Activated CD8-positive, alpha-beta memory T cell treated with anti-CD3 and anti-CD28 coated beads, Interleukin-2, amount 10 ng/mL, durations not matched to agents 7 days and 5 days (primary cell): ENCODE data around the gene UGT1A8. TPM values are rescaled to one million over a fixed set of nuclear protein-coding genes. Genes with fewer than 3 reads are reported as not detected.

ENCODE experiments used
- ATAC-seq: fragments of 150-1000 bp; cut with Tn5 transposase; one replicate; pipeline ENCODE4 v1.10.0; 2021; ENCODE audit warnings: moderate library complexity
- CTCF ChIA-PET: fragments of 350-600 bp; sonication (Branson Sonifier 250); formaldehyde crosslinking; loops from one replicate; lab custom pipeline; 2021; ENCODE audit warnings: antibody characterized with exemption; lab: Charles Lee
- DNase-seq: peaks from one replicate; pipeline ENCODE4 v3.0.0-alpha.2; 2020
- H3K27ac Mint-ChIP-seq: one replicate; pipeline ENCODE4 v1.8.0; 2021; ENCODE audit warnings: mild to moderate bottlenecking, mixed read lengths
- H3K27me3 Mint-ChIP-seq: one replicate; pipeline ENCODE4 v1.8.0; 2021; ENCODE audit warnings: mixed read lengths
- H3K36me3 Mint-ChIP-seq: one replicate; pipeline ENCODE4 v1.8.0; 2021; ENCODE audit warnings: mild to moderate bottlenecking, mixed read lengths
- H3K4me1 Mint-ChIP-seq: one replicate; pipeline ENCODE4 v1.8.0; 2021; ENCODE audit warnings: mixed read lengths
- H3K4me3 Mint-ChIP-seq: one replicate; pipeline ENCODE4 v1.8.0; 2021; ENCODE audit warnings: mild to moderate bottlenecking, moderate library complexity, mixed read lengths
- H3K9me3 Mint-ChIP-seq: one replicate; pipeline ENCODE4 v1.8.0; 2022; ENCODE audit warnings: low read depth, mixed read lengths
- total RNA-seq, 2 experiments: library from RNA; stranded (reverse); gene quantifications; one replicate each; pipeline ENCODE4 v1.2.3, GENCODE V29; 2021

Gene UGT1A8
- total RNA-seq, 2 experiments from 2014 or later = not detected

DNA sequence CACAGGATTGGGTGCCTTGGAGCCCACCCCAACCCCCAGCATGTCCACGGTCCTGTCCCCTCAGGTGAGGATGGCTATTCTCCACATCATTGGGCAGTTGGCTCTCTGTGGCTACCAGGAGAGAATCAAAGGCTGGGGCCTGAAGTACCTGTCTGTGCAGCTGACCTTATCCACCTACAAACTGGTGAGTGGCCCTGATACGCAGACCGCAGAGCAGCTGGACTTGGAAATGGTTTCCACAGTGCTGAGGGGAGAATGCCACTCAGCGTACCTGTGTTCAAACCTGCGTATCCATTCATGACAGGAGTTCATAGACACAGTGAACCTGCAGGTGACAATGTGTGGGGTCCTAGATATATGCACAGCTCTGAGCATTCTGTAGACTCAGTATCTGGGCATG lies 182.3 kb downstream of the UGT1A8 start:
- H3K27ac Mint-ChIP-seq = no peak overlapping the region
- peaks cover 2% of the 10 kb centered on the region for H3K27me3 Mint-ChIP-seq
- H3K36me3 Mint-ChIP-seq = no peaks in the 10 kb centered on the region
- H3K9me3 Mint-ChIP-seq = no peaks in the 10 kb centered on the region
- CTCF ChIA-PET = no interaction called here
- peaks cover 12% of the 10 kb centered on the region for H3K4me1 Mint-ChIP-seq
- DNase-seq (no peak), ATAC-seq (no peak)
- no peak overlapping the region for H3K4me3 Mint-ChIP-seq

DNA sequence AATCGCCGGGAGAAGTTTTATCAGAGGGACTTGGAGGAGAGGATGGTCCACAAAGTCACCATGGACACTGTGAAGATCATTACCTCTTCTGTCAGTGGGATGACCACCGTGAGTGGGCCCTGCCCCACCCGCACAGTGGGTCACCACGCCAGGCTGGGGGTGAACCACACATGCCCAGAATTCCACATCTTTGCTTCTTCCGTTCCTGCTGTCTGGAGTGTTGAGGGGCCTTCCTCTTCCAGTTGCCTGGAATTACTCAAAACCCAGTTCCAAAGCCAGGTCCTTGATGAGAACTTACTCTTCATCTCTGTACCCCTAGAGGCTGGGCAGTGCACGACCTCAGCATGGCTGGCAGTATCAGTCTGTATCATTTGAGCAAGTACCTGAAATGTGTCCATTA lies 182.8 kb downstream of the UGT1A8 start:
- CTCF ChIA-PET = no interaction called here
- peaks cover 7% of the 10 kb centered on the region for H3K27me3 Mint-ChIP-seq
- H3K4me3 Mint-ChIP-seq = no peak overlapping the region
- H3K4me1 Mint-ChIP-seq = peaks cover 12% of the 10 kb centered on the region
- no peaks in the 10 kb centered on the region for H3K36me3 Mint-ChIP-seq
- DNase-seq = peak; percentile 31
- no peak for ATAC-seq
- H3K27ac Mint-ChIP-seq = no peak overlapping the region
- H3K9me3 Mint-ChIP-seq = no peaks in the 10 kb centered on the region

DNA sequence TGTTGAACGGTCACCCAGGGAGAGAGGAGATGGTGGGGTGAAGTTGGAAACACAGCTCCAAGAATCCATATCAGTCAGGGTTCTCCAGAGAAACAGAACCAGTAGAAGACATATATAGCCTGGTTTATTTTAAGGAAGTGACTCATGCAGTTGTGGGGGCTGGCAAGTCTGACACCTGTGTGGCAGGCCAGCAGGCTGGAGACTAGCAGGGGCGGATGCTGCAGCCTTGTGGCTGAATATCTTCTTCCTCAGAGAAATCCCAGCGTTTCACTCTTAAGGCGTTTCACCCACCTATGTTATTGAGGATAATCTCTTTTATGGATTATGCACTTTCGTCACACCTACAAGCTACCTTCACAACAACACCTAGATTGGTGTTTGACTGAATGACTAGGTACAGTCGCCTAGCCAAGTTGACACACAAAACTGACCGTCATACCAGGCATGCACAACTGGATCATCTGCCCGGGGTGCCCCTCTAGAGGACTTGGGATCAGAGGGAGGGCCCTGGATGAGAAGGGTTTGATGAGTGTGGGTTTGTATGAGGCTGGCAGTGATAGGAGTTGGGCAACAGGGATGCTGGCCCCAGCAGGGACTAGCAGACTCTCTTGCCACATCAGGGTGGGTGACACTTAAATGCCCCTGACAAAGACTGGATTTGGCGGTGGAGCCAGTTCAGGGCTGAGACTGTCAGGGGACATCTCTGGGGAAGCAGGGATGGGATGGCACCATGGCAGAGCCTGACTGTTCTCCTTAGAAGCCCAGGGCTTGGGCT lies 184.1 kb downstream of the UGT1A8 start:
- H3K36me3 Mint-ChIP-seq = no peaks in the 10 kb centered on the region
- CTCF ChIA-PET = no interaction called here
- no peak overlapping the region for H3K27ac Mint-ChIP-seq
- peaks cover 17% of the 10 kb centered on the region for H3K27me3 Mint-ChIP-seq
- H3K4me3 Mint-ChIP-seq = no peak overlapping the region
- H3K9me3 Mint-ChIP-seq = no peaks in the 10 kb centered on the region
- DNase-seq (peak; percentile 59), ATAC-seq (peak; percentile 76)
- H3K4me1 Mint-ChIP-seq = peaks cover 12% of the 10 kb centered on the region

DNA sequence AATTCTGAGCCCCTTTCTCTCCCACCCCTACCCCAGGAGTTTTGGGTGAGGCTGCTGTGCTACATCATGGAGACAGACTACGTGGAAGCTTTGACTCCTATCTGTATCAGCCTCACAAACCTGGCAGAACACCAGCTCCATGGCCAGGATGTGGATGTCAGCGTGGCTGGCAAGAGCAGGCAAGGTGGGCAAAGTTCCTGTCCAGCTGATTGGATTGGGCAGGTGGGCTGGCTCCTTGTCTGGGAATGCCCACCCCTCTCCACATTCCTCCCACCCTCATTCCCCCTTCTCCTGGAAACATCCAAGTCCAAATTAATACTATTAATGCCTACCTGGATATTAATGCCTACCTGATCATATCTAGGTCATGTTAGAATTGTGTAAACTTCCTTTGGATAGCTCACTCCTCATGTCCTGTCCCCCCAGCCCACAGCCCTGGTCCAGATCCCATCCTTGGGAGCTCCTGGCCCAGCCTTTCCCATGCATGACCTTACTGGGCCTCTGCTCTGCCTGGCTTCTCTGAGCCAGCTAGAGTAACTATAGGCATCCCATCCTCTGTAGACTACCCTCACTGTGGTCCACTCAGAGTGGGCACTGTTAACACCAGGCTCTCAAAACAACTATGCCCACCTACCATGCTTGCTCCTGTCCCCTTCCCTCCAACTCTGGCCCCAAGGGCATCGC lies 184.8 kb downstream of the UGT1A8 start:
- DNase-seq = no peak
- Mint-ChIP-seq H3K27me3 (peaks cover 17% of the 10 kb centered on the region), H3K4me3 (no peak overlapping the region), H3K36me3 (no peaks in the 10 kb centered on the region), H3K4me1 (peaks cover 12% of the 10 kb centered on the region), H3K9me3 (no peaks in the 10 kb centered on the region), H3K27ac (no peak overlapping the region)
- ATAC-seq = no peak
- CTCF ChIA-PET = no interaction called here

DNA sequence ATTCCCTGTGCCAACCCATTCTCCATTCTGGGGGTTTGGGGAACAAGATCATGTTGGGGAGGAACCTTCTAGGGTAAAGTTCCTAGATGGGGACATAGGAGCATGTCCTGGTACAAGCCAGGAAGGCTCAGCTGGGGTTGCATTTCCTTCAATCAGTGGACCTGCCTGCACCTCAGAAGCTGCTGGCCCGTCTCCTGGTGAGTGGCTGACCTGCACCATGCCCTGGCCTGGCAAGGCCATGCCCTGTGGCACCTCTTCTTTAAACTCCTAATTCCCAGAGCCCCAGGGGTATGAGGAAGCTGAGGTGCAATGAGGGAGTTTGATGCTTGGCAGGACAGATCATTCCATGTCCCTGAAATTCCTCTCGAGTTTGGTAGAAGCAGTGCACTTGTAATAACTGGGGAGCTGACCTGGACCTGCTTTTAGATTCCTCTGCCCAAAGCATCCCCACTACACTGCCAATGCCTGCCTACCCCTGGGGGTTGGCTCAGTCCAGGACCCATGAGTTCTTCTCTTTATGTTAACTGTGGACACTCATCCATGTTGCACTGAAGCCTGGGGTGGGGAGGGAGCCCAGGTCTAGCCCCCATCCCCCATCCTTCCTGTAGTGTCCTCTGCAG lies 186.0 kb downstream of the UGT1A8 start:
- H3K27me3 Mint-ChIP-seq = peaks cover 21% of the 10 kb centered on the region
- H3K9me3 Mint-ChIP-seq = no peaks in the 10 kb centered on the region
- no peak overlapping the region for H3K27ac Mint-ChIP-seq
- no peak overlapping the region for H3K4me3 Mint-ChIP-seq
- peaks cover 12% of the 10 kb centered on the region for H3K4me1 Mint-ChIP-seq
- H3K36me3 Mint-ChIP-seq = no peaks in the 10 kb centered on the region
- ATAC-seq = no peak
- peak; percentile 22 for DNase-seq
- CTCF ChIA-PET = no interaction called here

DNA sequence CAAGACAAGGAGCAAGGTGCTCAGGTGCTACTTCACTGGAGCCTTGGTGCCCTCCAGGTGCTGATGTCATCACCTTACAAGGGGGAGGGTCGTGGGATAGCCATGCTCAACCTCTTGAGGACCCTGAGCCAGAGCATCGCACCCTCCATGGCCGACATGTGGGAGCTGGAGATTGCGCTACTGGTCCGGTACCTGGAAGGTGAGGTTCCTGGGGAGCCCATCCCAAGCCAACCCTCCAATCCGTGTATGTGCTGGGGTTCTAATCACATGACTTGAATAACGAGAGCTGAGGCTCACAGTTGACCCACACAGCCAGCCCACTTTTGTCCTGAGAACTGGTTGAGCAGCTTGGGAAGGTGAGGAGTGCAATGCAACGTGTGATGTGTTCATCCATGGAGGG lies 186.6 kb downstream of the UGT1A8 start:
- CTCF ChIA-PET = no interaction called here

DNA sequence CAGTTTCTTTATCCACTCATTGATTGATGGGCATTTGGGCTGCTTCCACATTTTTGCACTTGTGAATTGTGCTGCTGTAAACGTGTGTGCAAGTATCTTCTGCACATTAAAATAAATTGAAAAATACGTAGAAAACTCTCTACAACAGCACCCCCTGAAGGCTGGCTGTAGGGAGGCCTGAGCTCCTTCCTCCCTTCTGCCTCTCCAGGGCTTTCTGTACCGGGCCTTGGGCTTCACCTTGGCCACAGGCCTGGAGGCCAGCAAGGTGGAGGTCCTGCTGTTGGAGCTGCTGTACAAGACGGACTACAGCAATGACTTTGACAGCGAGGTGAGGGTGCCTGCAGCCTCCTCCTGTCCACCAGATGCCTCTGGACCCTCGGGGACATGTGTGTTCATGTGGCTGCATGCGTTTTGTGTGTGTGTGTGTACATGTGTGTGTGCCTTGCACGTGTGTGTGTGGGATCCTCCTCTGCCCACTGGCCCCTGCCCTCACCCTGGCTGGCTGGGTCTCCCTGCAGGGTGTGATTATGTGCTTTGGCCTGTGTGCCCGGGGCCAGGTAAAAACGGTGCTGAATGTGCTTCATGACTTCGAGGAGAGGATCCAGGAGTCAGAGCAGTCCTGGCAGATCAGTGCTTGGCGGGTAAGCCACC lies 189.9 kb downstream of the UGT1A8 start:
- H3K36me3 Mint-ChIP-seq = no peaks in the 10 kb centered on the region
- CTCF ChIA-PET = no interaction called here
- no peak overlapping the region for H3K27ac Mint-ChIP-seq
- H3K27me3 Mint-ChIP-seq = peaks cover 32% of the 10 kb centered on the region
- no peak overlapping the region for H3K4me3 Mint-ChIP-seq
- peak; percentile 31 for DNase-seq
- H3K9me3 Mint-ChIP-seq = no peaks in the 10 kb centered on the region
- no peak for ATAC-seq
- no peaks in the 10 kb centered on the region for H3K4me1 Mint-ChIP-seq

More for the DNA sequence above, 186.6 kb downstream of the UGT1A8 start:
- H3K9me3 Mint-ChIP-seq = no peaks in the 10 kb centered on the region
- H3K4me3 Mint-ChIP-seq = no peak overlapping the region
- peaks cover 12% of the 10 kb centered on the region for H3K4me1 Mint-ChIP-seq
- DNase-seq = peak; percentile 25
- no peak overlapping the region for H3K27ac Mint-ChIP-seq
- H3K27me3 Mint-ChIP-seq = peaks cover 23% of the 10 kb centered on the region
- no peak for ATAC-seq
- H3K36me3 Mint-ChIP-seq = no peaks in the 10 kb centered on the region

DNA sequence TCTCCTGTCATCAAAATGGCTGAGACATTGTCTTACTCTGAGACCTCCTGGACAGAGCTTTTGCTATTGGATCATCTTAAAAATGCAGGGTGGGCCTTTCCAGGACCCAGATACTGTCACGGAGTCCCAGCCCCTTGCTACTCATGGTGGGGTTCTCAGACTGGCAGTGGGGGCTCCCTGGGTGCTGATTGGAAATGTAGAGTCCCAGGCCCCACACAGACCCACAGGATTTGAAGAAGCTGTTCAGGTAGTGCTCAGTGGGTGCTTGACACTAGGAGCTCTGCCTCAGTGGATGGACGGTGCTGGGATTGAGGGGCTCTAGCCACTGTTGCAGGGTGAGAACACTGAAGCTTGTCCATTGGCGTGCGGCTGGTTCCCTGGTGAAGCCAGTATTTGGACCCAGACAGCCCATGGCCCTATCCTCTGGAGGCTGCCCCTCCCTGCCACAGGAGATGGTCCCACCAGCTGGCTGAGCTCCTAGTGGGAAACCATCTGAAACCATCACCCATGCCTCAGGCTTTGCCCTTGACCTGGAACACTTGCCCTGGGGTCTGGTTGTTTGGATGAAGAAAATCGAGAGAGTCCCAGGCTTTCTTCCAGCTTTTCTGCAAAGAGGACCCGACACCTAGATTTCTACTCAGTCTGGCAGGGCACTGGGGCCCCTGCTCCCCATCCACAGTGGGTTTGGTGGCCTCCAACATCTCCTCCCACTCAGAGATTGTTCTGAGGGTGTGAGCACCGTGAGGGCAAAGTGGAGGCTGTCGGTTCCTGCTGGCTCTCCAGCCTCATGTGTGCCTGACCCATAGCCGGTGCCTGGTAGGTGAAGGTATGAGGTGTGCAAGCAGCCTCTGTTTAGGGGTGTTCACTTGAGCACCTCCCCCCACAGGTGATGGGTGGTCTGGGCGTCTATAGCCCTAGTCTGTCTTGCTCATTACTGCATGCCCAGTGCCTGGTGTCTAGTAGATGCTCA lies 190.8 kb downstream of the UGT1A8 start:
- Mint-ChIP-seq H3K4me3 (no peak overlapping the region), H3K27me3 (peaks cover 32% of the 10 kb centered on the region), H3K4me1 (no peaks in the 10 kb centered on the region), H3K27ac (no peak overlapping the region), H3K36me3 (no peaks in the 10 kb centered on the region), H3K9me3 (no peaks in the 10 kb centered on the region)
- CTCF ChIA-PET = no interaction called here
- no peak for ATAC-seq
- DNase-seq = peak; percentile 26

DNA sequence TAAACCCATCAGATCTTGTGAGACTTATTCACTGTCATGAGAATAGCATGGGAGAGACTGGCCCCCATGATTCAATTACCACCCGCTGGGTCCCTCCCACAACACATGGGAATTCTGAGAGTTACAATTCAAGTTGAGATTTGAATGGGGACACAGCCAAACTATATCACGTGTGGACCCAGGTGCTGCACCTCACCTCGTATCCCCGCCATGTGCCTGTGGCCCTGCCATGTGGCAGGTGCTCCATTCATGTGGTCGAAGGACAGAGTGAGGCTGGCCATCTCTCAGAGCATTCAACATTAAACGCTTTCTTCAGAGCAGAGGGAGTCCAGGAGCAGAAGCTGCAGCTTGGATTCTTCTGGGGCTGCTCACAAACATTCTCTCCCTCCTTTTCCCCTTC lies 193.0 kb downstream of the UGT1A8 start:
- DNase-seq (no peak), ATAC-seq (no peak)
- H3K27me3 Mint-ChIP-seq = peaks cover 37% of the 10 kb centered on the region
- H3K4me3 Mint-ChIP-seq = no peak overlapping the region
- no peaks in the 10 kb centered on the region for H3K9me3 Mint-ChIP-seq
- H3K36me3 Mint-ChIP-seq = no peaks in the 10 kb centered on the region
- H3K27ac Mint-ChIP-seq = no peak overlapping the region
- CTCF ChIA-PET = no interaction called here
- H3K4me1 Mint-ChIP-seq = no peaks in the 10 kb centered on the region

DNA sequence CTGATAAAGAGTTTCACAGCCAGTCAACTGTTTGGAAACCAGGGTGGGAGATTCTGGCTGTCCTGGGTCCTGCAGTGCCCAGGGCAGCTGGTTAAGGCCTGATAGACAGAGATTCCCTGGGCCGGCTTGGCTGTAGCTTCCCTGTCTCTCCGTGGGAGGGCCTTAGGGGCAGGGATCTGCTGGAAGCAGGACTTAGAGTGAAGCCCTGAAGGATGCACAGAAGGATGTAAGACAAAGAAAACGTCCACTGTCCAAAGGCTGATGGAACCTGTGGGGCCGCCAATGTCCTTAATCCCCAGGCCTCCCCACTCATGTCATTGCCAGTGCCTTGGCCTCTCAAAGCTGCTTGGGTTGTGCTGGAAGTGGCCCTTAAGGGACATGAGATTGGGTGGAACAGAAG lies 193.7 kb downstream of the UGT1A8 start:
- CTCF ChIA-PET = no interaction called here
- Mint-ChIP-seq H3K9me3 (no peaks in the 10 kb centered on the region), H3K27me3 (peaks cover 35% of the 10 kb centered on the region), H3K27ac (no peak overlapping the region), H3K36me3 (no peaks in the 10 kb centered on the region), H3K4me3 (no peak overlapping the region), H3K4me1 (no peaks in the 10 kb centered on the region)
- ATAC-seq (no peak), DNase-seq (no peak)

DNA sequence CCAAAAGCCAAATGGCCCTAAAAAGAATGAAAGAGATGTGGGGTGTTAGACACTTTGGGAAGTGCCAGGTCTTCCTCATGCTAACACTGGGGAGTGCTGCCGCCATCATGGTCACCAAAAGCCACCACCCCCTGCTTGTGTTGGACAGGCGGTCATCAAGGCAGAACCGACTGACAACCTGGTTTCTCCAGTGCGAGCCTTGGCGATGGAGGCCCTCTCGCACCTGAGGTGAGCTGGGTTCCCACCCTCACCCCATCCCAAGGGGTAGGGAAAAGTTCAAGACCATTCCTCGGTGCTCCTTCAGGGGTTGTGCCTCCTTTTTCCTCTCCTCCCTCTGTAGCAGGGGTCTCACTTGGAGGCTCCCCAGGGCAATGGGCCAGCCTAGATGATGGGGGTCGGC lies 194.3 kb downstream of the UGT1A8 start:
- Mint-ChIP-seq H3K27me3 (peaks cover 36% of the 10 kb centered on the region), H3K27ac (no peak overlapping the region), H3K36me3 (no peaks in the 10 kb centered on the region), H3K4me3 (no peak overlapping the region), H3K9me3 (no peaks in the 10 kb centered on the region), H3K4me1 (no peaks in the 10 kb centered on the region)
- no peak for DNase-seq
- ATAC-seq = no peak
- CTCF ChIA-PET = no interaction called here

DNA sequence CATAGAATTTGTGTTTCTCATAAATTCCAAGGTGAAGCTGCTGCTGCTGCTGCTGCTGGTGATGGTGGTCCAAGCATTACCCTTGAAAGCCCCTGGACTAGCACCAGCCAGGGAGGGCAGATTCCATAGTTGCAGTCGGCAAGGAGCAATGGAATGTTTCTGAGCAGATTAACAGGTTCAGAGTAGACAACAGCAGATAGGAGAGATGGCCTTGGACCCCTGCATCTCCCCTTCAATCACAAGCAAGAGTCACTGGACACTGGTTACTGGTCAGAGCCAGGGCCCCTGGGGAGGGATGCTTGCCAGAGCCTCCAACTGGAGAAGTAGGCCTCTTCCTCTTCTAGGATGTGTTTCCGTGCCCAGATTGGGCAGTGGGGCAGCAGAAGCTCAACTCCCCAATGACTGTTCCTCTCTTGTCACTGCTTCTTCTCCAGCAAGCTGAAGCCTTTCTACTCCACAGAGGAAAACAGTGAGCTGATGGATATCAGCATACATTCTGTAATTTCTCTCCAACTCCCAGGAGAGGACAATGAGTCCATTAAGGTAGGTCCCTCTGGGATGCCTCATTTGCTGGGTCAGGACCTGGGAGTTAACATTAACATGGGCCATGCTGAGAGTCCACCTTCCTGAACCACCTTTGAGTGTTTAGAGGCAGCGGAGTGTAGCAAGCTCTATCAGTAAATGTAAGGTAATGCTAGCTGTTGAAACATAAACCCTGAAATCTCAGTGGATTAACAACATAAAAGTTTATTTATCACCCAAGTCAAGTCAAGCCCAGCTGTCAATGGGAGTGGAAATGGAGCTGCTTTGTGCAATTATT lies 196.0 kb downstream of the UGT1A8 start:
- no peaks in the 10 kb centered on the region for H3K36me3 Mint-ChIP-seq
- H3K27ac Mint-ChIP-seq = no peak overlapping the region
- no peak overlapping the region for H3K4me3 Mint-ChIP-seq
- H3K27me3 Mint-ChIP-seq = peaks cover 32% of the 10 kb centered on the region
- CTCF ChIA-PET = no interaction called here
- no peak for DNase-seq
- H3K9me3 Mint-ChIP-seq = no peaks in the 10 kb centered on the region
- H3K4me1 Mint-ChIP-seq = no peaks in the 10 kb centered on the region
- no peak for ATAC-seq
